Stimulated activated CD8-positive, alpha-beta memory T cell treated with anti-CD3 and anti-CD28 coated beads, Interleukin-7, amount 100 ng/mL, for 24 hours (primary cell): ENCODE measurements around the gene SNX19.
"Not testable (repeated sequence)": the region's sequence is repeated elsewhere in the genome, so short reads cannot be mapped to it uniquely, and the experiment has no call there.

Experiments used
- DNase-seq: peaks from one replicate; pipeline ENCODE4 v3.0.0-alpha.2; 2020; ENCODE audit warnings: low read depth

The SNX19 gene

GRCh38 chr11:130873761-130874160 is 42.5 kb downstream of the SNX19 start:
- no peak for DNase-seq

DNA sequence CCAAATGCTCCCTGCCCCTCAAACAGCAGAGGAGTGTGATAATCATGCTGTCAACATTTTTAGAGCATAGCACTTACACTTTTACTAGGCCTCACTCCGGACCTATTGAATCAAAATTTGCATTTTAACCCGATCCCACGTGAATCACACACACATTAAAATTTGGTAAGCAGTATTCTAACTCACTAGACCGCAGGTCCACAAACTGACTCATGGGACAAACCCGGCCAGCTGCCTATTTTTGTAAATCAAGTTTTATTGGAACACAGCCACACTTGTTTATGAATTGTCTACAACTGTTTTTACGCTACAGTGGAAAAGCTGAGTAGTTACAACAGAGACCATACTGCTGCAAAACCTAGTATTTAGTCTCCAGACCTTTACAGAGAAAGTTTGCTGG is 43.3 kb downstream of the SNX19 start:
- no peak for DNase-seq

DNA sequence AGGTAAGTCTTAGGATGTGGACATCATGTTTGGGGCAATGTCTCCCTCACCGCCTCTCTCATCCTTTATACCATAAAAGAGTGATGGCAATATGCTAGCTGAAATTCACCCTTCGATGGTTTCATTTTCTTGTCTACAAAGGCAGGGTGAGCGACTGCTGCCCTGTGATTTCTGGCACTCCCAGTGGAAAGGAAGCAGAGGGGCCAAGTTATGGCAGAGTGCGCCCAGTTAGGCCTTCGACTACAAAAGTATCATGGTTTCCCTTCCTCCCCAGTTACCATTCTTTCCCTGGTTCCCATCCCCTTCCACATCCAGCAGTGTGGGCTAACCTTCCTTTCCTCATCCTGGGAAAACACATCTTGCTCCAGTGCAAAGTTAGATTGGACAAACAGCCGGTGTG is 43.8 kb downstream of the SNX19 start:
- no peak for DNase-seq

- no peak for DNase-seq
These were observed 44.2 kb downstream of the SNX19 start for GRCh38 chr11:130872102-130872501.

GRCh38 chr11:130871616-130872015 is 44.7 kb downstream of the SNX19 start:
- DNase-seq, result no peak

GRCh38 chr11:130868721-130869390 is 47.4 kb downstream of the SNX19 start:
- DNase-seq, result no peak

GRCh38 chr11:130868086-130868710 is 48.1 kb downstream of the SNX19 start:
- no peak for DNase-seq

DNA sequence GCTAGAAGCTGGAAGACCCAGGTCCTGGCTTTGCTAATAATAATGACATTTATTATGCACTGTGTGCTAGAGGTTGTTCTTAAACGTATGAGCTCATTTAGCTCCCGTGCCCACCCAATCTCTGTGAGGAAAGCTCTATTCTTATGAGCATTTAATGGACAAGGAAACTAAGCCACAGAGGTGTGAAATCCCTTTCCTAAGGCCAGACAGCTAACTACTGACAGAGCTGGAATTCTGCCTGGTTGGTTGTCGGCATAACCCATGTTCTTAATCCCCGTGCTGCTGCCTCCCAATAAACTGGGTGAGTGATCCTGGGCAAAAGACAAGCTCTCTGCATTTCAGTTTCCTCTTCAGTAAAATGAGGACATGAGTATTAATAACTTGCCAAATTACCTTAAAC is 49.4 kb downstream of the SNX19 start:
- no peak for DNase-seq

DNA sequence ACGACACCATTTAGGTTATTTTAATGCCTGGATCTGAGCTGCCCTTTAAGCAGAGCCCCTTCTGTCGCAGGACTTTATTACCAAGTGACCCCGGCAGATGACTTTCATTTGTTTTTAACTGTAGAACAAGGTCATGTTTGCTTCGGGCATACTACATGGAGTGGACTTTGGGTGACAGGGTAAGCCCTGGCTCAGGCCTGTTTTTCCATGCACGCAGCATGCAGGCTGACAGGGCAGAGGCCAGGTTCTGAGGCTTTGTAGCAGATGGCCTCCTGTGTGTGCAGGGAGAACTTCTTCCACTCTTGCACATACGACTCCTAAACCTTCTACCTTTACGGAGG is 50.5 kb downstream of the SNX19 start:
- no peak for DNase-seq

- DNase-seq, result no peak
These were observed 51.0 kb downstream of the SNX19 start for GRCh38 chr11:130865091-130865773.

DNA sequence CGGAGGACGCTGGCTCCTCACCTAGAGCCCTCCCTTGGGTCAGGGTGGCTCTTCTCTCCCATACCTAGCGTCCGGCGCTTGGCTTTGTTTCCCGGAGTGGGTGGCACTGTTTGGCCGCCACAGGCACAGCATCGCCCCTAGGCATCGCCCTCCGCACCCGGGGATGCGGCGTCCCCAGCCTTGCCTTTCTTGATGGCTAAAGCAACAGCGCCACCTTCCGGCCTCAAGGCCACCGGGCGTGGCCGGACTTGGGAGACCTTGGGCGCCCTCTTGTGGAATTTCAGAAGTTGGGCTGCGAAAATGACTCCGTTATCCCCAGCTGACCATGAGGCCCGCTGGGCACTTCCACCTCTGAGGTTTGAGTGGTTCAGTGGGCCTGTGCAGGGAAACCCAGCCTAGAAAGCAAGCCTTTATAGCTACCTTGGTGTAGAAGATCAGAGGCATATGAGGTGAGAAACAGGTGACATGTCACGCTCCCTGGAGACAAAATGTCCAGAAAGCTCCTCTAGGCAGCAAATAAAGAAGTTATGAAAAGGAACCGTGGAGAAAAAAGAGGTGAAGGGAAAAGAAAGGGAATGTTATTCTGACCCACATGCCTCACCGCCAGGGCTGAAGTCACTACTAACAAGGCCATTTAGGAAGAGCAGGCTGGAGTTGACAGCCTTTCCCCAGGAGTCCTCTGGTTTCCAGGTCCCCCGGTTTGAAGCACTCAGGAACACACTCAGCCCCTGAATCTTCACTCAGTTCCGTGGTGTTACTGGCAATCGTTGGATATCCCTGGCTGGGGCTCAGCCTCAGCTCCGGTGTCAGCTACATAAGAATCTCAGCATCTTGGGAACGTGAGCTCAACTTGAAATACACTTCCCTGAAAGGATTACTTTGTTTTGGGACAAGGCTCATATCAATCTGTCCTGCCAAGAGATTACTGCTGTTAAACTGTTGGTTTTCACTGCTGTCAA is 54.1 kb downstream of the SNX19 start:
- peak; percentile 73 for DNase-seq

- DNase-seq, result no peak
These were observed 55.0 kb downstream of the SNX19 start for GRCh38 chr11:130861283-130861682.

DNA sequence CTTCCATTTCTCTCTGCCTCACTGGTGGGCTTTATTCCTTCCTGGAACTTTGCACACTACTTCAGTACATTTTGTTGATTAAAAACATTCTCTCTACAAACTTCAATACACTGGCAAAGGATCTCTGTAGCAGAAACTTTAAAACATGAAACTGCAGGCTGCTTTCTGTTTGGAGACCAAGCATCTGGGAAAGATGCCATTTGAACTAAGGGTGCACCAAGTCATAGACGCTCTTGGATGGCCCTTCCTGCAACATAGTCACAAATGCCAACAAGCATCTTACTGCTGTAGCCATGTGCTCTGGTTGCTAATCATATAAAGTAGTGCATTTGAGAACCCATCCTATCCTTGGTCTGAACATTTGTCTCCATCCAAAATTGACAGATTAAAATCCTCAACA is 56.4 kb downstream of the SNX19 start:
- DNase-seq, result no peak

GRCh38 chr11:130858215-130858614 is 58.1 kb downstream of the SNX19 start:
- no peak for DNase-seq

- DNase-seq, result not testable (repeated sequence)
These were observed 60.6 kb downstream of the SNX19 start for GRCh38 chr11:130855707-130856106.

- no peak for DNase-seq
These were observed 61.8 kb downstream of the SNX19 start for GRCh38 chr11:130854483-130854882.

DNA sequence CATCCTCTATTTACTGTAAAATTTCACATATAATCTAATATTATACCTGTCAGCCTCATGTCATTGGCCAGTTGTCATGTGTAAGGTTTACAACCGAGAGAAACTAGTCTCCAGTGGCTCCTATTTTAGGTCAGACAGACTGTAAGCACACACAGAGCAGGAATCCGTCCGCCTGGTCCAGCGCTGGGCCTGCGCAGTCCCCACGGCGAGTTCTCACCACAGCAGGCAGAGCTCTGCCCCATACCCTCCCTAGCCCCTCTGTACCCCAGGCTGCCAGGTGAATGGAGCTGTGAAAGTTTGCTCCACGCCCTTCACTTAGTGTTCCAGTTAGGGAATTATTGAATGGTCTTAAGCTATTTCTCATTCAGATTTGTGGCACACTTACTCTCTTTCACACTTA is 63.7 kb downstream of the SNX19 start:
- DNase-seq, result no peak

- no peak for DNase-seq
These were observed 65.9 kb downstream of the SNX19 start for GRCh38 chr11:130850185-130850944.

DNA sequence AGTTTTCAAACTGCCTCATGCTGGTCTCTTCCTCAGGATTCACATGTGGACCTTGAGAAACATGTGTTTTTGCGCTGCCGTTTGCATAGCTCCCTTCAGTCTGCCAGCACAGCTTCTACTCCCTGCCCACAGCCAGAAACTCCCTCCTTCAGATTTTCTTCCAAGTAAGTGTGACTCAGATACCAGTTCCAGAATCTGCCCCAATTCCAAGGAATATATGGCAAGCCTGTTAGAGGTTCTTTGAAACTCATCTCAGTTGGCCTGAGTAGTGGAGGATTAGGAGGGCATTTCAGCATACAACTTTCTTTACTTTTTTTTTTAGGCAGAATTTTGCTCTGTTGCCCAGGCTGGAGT is 67.1 kb downstream of the SNX19 start:
- DNase-seq, result no peak

DNA sequence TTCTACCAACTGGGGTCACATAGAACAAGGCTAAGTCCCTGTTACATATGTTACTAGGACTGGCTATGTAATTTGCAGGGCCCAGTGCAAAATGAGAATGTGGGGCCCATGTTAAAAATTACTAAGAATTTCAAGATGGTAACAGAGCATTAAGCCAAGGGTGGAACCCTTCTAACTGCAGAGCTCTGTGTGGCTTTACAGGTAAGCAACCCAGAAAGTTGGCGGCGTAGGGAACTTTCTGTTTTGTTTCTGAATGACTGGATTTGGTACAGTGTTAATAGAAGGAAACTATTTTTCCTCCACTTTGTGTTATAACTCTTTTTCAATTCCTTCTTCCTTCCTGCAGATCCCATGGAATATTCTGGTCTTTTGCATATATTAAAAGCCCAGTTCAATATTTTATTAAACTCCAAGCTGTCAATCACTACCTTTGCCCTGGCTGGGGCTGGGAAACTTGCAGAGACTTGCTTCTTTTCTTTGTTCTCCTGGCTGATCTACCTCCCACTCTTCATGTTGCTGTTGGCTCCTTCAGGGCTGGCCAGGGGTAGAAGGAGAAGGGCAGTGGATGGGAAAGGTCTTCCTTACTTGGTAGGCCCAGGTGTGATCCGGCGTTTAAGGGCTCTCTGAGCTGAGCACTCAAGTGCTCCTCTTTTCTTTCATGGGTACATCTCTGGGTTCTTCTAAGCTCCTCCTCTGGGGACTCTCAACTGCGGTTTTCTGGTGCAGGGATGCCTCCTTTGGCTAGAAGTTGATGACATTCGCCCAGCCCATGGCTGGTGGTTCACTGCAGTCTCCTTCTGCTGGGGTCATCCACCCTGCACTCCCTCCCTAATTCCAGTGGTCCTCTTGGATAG is 67.7 kb downstream of the SNX19 start:
- no peak for DNase-seq

DNA sequence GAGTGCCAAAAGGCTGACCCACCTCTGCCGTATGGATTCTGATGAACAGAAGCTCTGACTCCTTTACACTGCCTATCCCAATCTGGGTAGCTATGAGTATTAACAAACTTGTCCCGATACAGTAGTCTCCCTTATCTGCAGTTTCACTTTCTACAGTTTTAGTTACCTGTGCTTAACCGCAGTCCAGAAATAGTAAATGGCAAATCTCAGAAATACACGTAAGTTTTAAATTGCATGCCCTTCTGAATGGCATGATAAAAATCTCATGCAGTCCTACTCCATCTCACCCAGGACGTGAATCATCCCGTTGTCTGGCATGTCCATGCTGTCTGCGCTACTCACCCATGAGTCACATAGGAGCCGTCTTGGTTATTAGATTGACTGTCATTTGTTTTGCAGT is 68.8 kb downstream of the SNX19 start:
- DNase-seq, result no peak
